Measurements from ENCODE around the gene PCGF3. TPM values are rescaled to one million over a fixed set of nuclear protein-coding genes. Genes with fewer than 3 reads are reported as not detected.

The PCGF3 gene
- total and polyA plus RNA-seq, 9 of the 15 experiments (the other 6 are each of a cell fraction or from before 2014, with no cell fraction given), result 2.6 to 46.1 (median 20.3) TPM

- TF ChIP-seq ZBTB43 (CRISPR knock-in tag; IDR thresholded peaks at IDR 0.05), result no peak
- TF ChIP-seq CSDE1 (IDR thresholded peaks at IDR 0.05), result no peak
- TF ChIP-seq ELF4 (CRISPR knock-in tag; IDR thresholded peaks at IDR 0.05), result no peak
- no peak for TF ChIP-seq ZNF431 (CRISPR knock-in tag; IDR thresholded peaks at IDR 0.05)
- TF ChIP-seq SETDB1 (IDR thresholded peaks at IDR 0.05; ENCODE audit: low read length), result no peak
- TF ChIP-seq ZBTB8A (IDR thresholded peaks at IDR 0.05; ENCODE audit: partially characterized antibody), result no peak
- TF ChIP-seq U2AF1 (optimal IDR thresholded peaks at IDR 0.05; ENCODE audit: low read depth, low read length), result no peak
- TF ChIP-seq ZNF436 (CRISPR knock-in tag; IDR thresholded peaks at IDR 0.05), result no peak
- no peak for TF ChIP-seq THAP7 (CRISPR knock-in tag; IDR thresholded peaks at IDR 0.05)
- 0 out of 2 replicates have a peak, but pooled peaks have one; percentile 12 for TF ChIP-seq JUND (IDR thresholded peaks at IDR 0.05; ENCODE audit: borderline replicate concordance, low read depth, low read length)
- no peak; the same call in 2 of the 3 replicates for TF ChIP-seq JUND (tag; IDR thresholded peaks at IDR 0.05; ENCODE audit: borderline replicate concordance, low read depth, low read length)
- peak; percentile 42; the same call in 1 of the 2 replicates for TF ChIP-seq ATF7 (IDR thresholded peaks at IDR 0.05)
- TF ChIP-seq NFATC3 (IDR thresholded peaks at IDR 0.05), result no peak
- no peak for TF ChIP-seq SAFB (IDR thresholded peaks at IDR 0.05; ENCODE audit: borderline replicate concordance, low read depth, low read length)
- TF ChIP-seq ZNF280B (CRISPR knock-in tag; IDR thresholded peaks at IDR 0.05), result no peak
- no peak for TF ChIP-seq GTF2E2 (tag; IDR thresholded peaks at IDR 0.05)
- no peak for TF ChIP-seq MEF2A (IDR thresholded peaks at IDR 0.05; ENCODE audit: control insufficient read depth, low read depth, low read length)
- TF ChIP-seq ESRRB (CRISPR knock-in tag; IDR thresholded peaks at IDR 0.05; ENCODE audit: borderline replicate concordance), result no peak
- peak; percentile 43; the same call in 1 of the 2 replicates for TF ChIP-seq RBFOX2 (IDR thresholded peaks at IDR 0.05; ENCODE audit: low read depth, low read length)
- TF ChIP-seq DPF2 (IDR thresholded peaks at IDR 0.05), result peak; percentile 62; the same call in 1 of the 2 replicates
- TF ChIP-seq ARNT (IDR thresholded peaks at IDR 0.05), result no peak; a peak in 1 of 4 replicates
- TF ChIP-seq STAG1 (CRISPR knock-in tag; IDR thresholded peaks at IDR 0.05; ENCODE audit: borderline replicate concordance), result no peak
- no peak for TF ChIP-seq FOXP1 (CRISPR knock-in tag; IDR thresholded peaks at IDR 0.05)
- TF ChIP-seq NCOR1 (IDR thresholded peaks at IDR 0.05), result no peak
- no peak for TF ChIP-seq PTBP1 (IDR thresholded peaks at IDR 0.05; ENCODE audit: low read depth, low read length)
- no peak for TF ChIP-seq IRF1 (CRISPR knock-in tag; IDR thresholded peaks at IDR 0.05; ENCODE audit: borderline replicate concordance)
- TF ChIP-seq RUNX1 (IDR thresholded peaks at IDR 0.05; ENCODE audit: low read depth), result no peak
- no peak for TF ChIP-seq PCBP2 (IDR thresholded peaks at IDR 0.05; ENCODE audit: low read depth, low read length, poor library complexity, severe bottlenecking)
- TF ChIP-seq KHSRP (IDR thresholded peaks at IDR 0.05), result no peak
These were observed 20.7 kb downstream of the PCGF3 start (continued) for GRCh38 chr4:726235-726787.

All from K562 (cell line).